HepG2 (cell line): ENCODE data around the gene SHPK. TPM values are rescaled to one million over a fixed set of nuclear protein-coding genes. Genes with fewer than 3 reads are reported as not detected.
A peak's percentile ranks its signal among the peaks of the same experiment; 100 is the strongest.

Experiments used
- AKNA ChIP-seq: sonication (generic); formaldehyde crosslinking; IDR thresholded peaks from 2 replicates; pipeline ENCODE4 v1.4.0; 2020; ENCODE audit warnings: missing genetic modification reagents, borderline replicate concordance
- CCAR2 ChIP-seq: fragments of 200-400 bp; formaldehyde crosslinking; optimal IDR thresholded peaks from 2 replicates; pipeline ENCODE3; 2018; ENCODE audit warnings: low read depth, mild to moderate bottlenecking, low read length, moderate library complexity
- CEBPG ChIP-seq: IDR thresholded peaks from 2 replicates; pipeline ENCODE4 v1.6.1; 2016
- DDIT3 ChIP-seq: sonication (generic); formaldehyde crosslinking; IDR thresholded peaks from 2 replicates; pipeline ENCODE4 v1.4.0; 2020; ENCODE audit warnings: mild to moderate bottlenecking, missing genetic modification reagents
- ELF1 ChIP-seq: sonication (generic); formaldehyde crosslinking; IDR thresholded peaks from 2 replicates; pipeline ENCODE4 v1.4.0; 2020; ENCODE audit warnings: missing genetic modification reagents
- ETS1 ChIP-seq: sonication (generic); formaldehyde crosslinking; IDR thresholded peaks from 2 replicates; pipeline ENCODE4 v1.4.0; 2020; ENCODE audit warnings: missing genetic modification reagents
- HOXA3 ChIP-seq: sonication (generic); formaldehyde crosslinking; IDR thresholded peaks from 2 replicates; pipeline ENCODE4 v1.5.0; 2020; ENCODE audit warnings: missing genetic modification reagents
- MAFF ChIP-seq: IDR thresholded peaks from 2 replicates; pipeline ENCODE4 v1.6.1; 2011; ENCODE audit warnings: low read depth, low read length, improper control_type of control experiment
- MZF1 ChIP-seq: sonication (generic); formaldehyde crosslinking; IDR thresholded peaks from 2 replicates; pipeline ENCODE4 v1.8.1; 2023; ENCODE audit warnings: mild to moderate bottlenecking, missing genetic modification reagents, borderline replicate concordance
- NONO ChIP-seq, 2 experiments: fragments of 450-650 bp in 1 of 2; sonication (generic) in 1 of 2; formaldehyde crosslinking in 1 of 2; IDR thresholded peaks in 1 of 2; conservative IDR thresholded peaks in 1 of 2; 2 replicates each; pipeline versions ENCODE4 v1.6.1 to v1.8.0; 2017 to 2022; ENCODE audit warnings: mild to moderate bottlenecking in 1 of 2, missing genetic modification reagents in 1 of 2, moderate library complexity in 1 of 2
- PAF1 ChIP-seq: IDR thresholded peaks from 2 replicates; pipeline ENCODE4 v1.6.1; 2016; ENCODE audit warnings: missing genetic modification reagents, missing compliant biosample characterization
- PHF20 ChIP-seq: sonication (generic); formaldehyde crosslinking; IDR thresholded peaks from 2 replicates; pipeline ENCODE4 v1.5.0; 2020; ENCODE audit warnings: mild to moderate bottlenecking, missing genetic modification reagents
- PRMT3 ChIP-seq: sonication (generic); formaldehyde crosslinking; IDR thresholded peaks from 2 replicates; pipeline ENCODE4 v1.8.1; 2022; ENCODE audit warnings: low read depth, mild to moderate bottlenecking, moderate library complexity, missing genetic modification reagents, borderline replicate concordance
- SCMH1 ChIP-seq: sonication (generic); formaldehyde crosslinking; IDR thresholded peaks from 2 replicates; pipeline ENCODE4 v1.9.0; 2021; ENCODE audit warnings: missing genetic modification reagents, mild to moderate bottlenecking, borderline replicate concordance
- SETDB1 ChIP-seq: sonication (generic); formaldehyde crosslinking; IDR thresholded peaks from 2 replicates; pipeline ENCODE4 v1.5.1; 2020; ENCODE audit warnings: missing genetic modification reagents, mild to moderate bottlenecking, borderline replicate concordance
- THAP11 ChIP-seq: IDR thresholded peaks from 2 replicates; pipeline ENCODE4 v1.6.1; 2016; ENCODE audit warnings: missing biosample characterization, missing genetic modification reagents
- U2AF2 ChIP-seq: fragments of 200-400 bp; formaldehyde crosslinking; IDR thresholded peaks from 2 replicates; pipeline ENCODE4 v1.6.1; 2017; ENCODE audit warnings: low read depth, mild to moderate bottlenecking, low read length
- ZFP62 ChIP-seq: sonication (generic); formaldehyde crosslinking; IDR thresholded peaks from 2 replicates; pipeline ENCODE4 v1.4.0; 2020; ENCODE audit warnings: missing genetic modification reagents
- ZNF598 ChIP-seq: sonication (generic); formaldehyde crosslinking; IDR thresholded peaks from 2 replicates; pipeline ENCODE4 v1.5.1; 2020; ENCODE audit warnings: mild to moderate bottlenecking, missing genetic modification reagents, borderline replicate concordance
- ZNF605 ChIP-seq: sonication (generic); formaldehyde crosslinking; IDR thresholded peaks from 2 replicates; pipeline ENCODE4 v1.8.0; 2022; ENCODE audit warnings: mild to moderate bottlenecking, missing genetic modification reagents
- ZNF703 ChIP-seq: sonication (generic); formaldehyde crosslinking; IDR thresholded peaks from 2 replicates; pipeline ENCODE4 v1.5.1; 2020; ENCODE audit warnings: missing genetic modification reagents, mild to moderate bottlenecking, moderate library complexity, borderline replicate concordance
- ZNF883 ChIP-seq: sonication (generic); formaldehyde crosslinking; IDR thresholded peaks from 2 replicates; pipeline ENCODE4 v1.5.1; 2020; ENCODE audit warnings: mild to moderate bottlenecking, missing genetic modification reagents; ENCODE audit errors: not compliant biosample characterization
- ZSCAN5A ChIP-seq: sonication (generic); formaldehyde crosslinking; IDR thresholded peaks from 2 replicates; pipeline ENCODE4 v1.8.0; 2022; ENCODE audit warnings: mild to moderate bottlenecking, missing genetic modification reagents, borderline replicate concordance
- polyA plus RNA-seq, 8 experiments: library from polyadenylated mRNA; depleted of rRNA in 3 of 8; stranded (reverse) in 7 of 8; unstranded in 1 of 8; fragments of >200 nt; fragmentation: Illumina TruSeq in 4 of 8; extraction: Trizol in 4 of 8; gene quantifications; 2 replicates each; pipeline versions ENCODE4 v1.2.1 to v1.2.3, GENCODE V29; 2011 to 2016; ENCODE audit warnings: low read depth in 4 of 8, missing spikeins in 1 of 8, mixed read lengths in 1 of 8; ENCODE audit not compliant: insufficient read depth in 1 of 8
- total RNA-seq, 5 experiments: library from RNA; depleted of rRNA; stranded (reverse); fragments of >200 nt; fragmentation: Illumina TruSeq; extraction: Trizol; gene quantifications; 2 replicates each; pipeline ENCODE4 v1.2.3, GENCODE V29; 2016; ENCODE audit warnings: low read depth in 1 of 5

Gene SHPK
- total and polyA plus RNA-seq, 2 of the 13 experiments (the other 11 are each of a cell fraction or from before 2014, with no cell fraction given): 16.2 to 30.9 TPM

- TF ChIP-seq CEBPG (CRISPR knock-in tag) (no peak), ZFP62 (CRISPR knock-in tag) (no peak), U2AF2 (no peak), ZNF605 (no peak), ZSCAN5A (CRISPR knock-in tag) (0 out of 2 replicates have a peak, but pooled peaks have one; percentile 4), PHF20 (peak; percentile 1; the same call in 1 of the 2 replicates), THAP11 (CRISPR knock-in tag) (no peak), ZNF703 (CRISPR knock-in tag) (no peak), SCMH1 (CRISPR knock-in tag) (no peak), CCAR2 (no peak), MAFF (no peak), SETDB1 (no peak), DDIT3 (CRISPR knock-in tag) (no peak), PRMT3 (CRISPR knock-in tag) (no peak), ELF1 (CRISPR knock-in tag) (0 out of 2 replicates have a peak, but pooled peaks have one; percentile 10), HOXA3 (CRISPR knock-in tag) (no peak), ZNF883 (CRISPR knock-in tag) (no peak), PAF1 (CRISPR knock-in tag) (no peak), ETS1 (CRISPR knock-in tag) (no peak), MZF1 (CRISPR knock-in tag) (no peak), ZNF598 (CRISPR knock-in tag) (no peak), NONO (IDR thresholded peaks at IDR 0.05) (no peak), NONO (CRISPR knock-in tag; conservative IDR thresholded peaks at IDR 0.05) (no peak), AKNA (CRISPR knock-in tag) (no peak)
These were observed 33.0 kb upstream of the SHPK start (continued) for GRCh38 chr17:3669085-3669347.
